HepG2 (cell line): ENCODE data around the gene ERC1. TPM values are rescaled to one million over a fixed set of nuclear protein-coding genes. Genes with fewer than 3 reads are reported as not detected.

Source experiments
- FOXO1 ChIP-seq: sonication (generic); formaldehyde crosslinking; IDR thresholded peaks from 2 replicates; pipeline ENCODE4 v1.4.0; 2020; ENCODE audit warnings: missing genetic modification reagents
- GFI1 ChIP-seq: sonication (generic); formaldehyde crosslinking; IDR thresholded peaks from 2 replicates; pipeline ENCODE4 v1.5.0; 2020; ENCODE audit warnings: missing genetic modification reagents, mild to moderate bottlenecking, borderline replicate concordance
- GTF3A ChIP-seq: sonication (generic); formaldehyde crosslinking; conservative IDR thresholded peaks from 2 replicates; pipeline ENCODE4 v1.4.0; 2020; ENCODE audit warnings: mild to moderate bottlenecking, missing genetic modification reagents
- PHF8 ChIP-seq: sonication (generic); formaldehyde crosslinking; IDR thresholded peaks from 2 replicates; pipeline ENCODE4 v1.5.0; 2020; ENCODE audit warnings: missing genetic modification reagents
- ZEB1 ChIP-seq: IDR thresholded peaks from 2 replicates; pipeline ENCODE4 v1.6.1; 2012; ENCODE audit warnings: mild to moderate bottlenecking, low read depth, inconsistent platforms; ENCODE audit not compliant: insufficient replicate concordance
- ZNF256 ChIP-seq: sonication (generic); formaldehyde crosslinking; conservative IDR thresholded peaks from 2 replicates; pipeline ENCODE4 v1.4.0; 2020; ENCODE audit warnings: missing genetic modification reagents
- ZSCAN9 ChIP-seq: IDR thresholded peaks from 2 replicates; pipeline ENCODE4 v1.6.1; 2016; ENCODE audit warnings: borderline replicate concordance
- polyA plus RNA-seq, 8 experiments: library from polyadenylated mRNA; depleted of rRNA in 3 of 8; stranded (reverse) in 7 of 8; unstranded in 1 of 8; fragments of >200 nt; fragmentation: Illumina TruSeq in 4 of 8; extraction: Trizol in 4 of 8; gene quantifications; 2 replicates each; pipeline versions ENCODE4 v1.2.1 to v1.2.3, GENCODE V29; 2011 to 2016; ENCODE audit warnings: low read depth in 4 of 8, missing spikeins in 1 of 8, mixed read lengths in 1 of 8; ENCODE audit not compliant: insufficient read depth in 1 of 8
- total RNA-seq, 5 experiments: library from RNA; depleted of rRNA; stranded (reverse); fragments of >200 nt; fragmentation: Illumina TruSeq; extraction: Trizol; gene quantifications; 2 replicates each; pipeline ENCODE4 v1.2.3, GENCODE V29; 2016; ENCODE audit warnings: low read depth in 1 of 5
- TF ChIP-seq, protein P1 (sequence below): sonication (generic); formaldehyde crosslinking; IDR thresholded peaks from 2 replicates; pipeline ENCODE4 v1.8.0; 2022; ENCODE audit warnings: missing genetic modification reagents, mild to moderate bottlenecking, inconsistent platforms, borderline replicate concordance
- TF ChIP-seq, protein P2 (sequence below): sonication (generic); formaldehyde crosslinking; IDR thresholded peaks from 2 replicates; pipeline ENCODE4 v1.5.1; 2020; ENCODE audit warnings: missing genetic modification reagents, mild to moderate bottlenecking, borderline replicate concordance
- TF ChIP-seq, protein P3 (sequence below): sonication (generic); formaldehyde crosslinking; IDR thresholded peaks from 2 replicates; pipeline ENCODE4 v1.5.1; 2020; ENCODE audit warnings: mild to moderate bottlenecking, missing genetic modification reagents
- TF ChIP-seq, protein P4 (sequence below), 2 experiments: fragments of 450-650 bp in 1 of 2; sonication (generic) in 1 of 2; formaldehyde crosslinking in 1 of 2; IDR thresholded peaks; 2 replicates each; pipeline versions ENCODE4 v1.6.1 to v1.8.0; 2016 to 2022; ENCODE audit warnings: antibody characterized with exemption in 1 of 2, mild to moderate bottlenecking in 1 of 2, missing genetic modification reagents in 1 of 2

The ERC1 gene
- total and polyA plus RNA-seq, 2 of the 13 experiments (the other 11 are each of a cell fraction or from before 2014, with no cell fraction given) = 6.1 to 12.4 TPM

DNA sequence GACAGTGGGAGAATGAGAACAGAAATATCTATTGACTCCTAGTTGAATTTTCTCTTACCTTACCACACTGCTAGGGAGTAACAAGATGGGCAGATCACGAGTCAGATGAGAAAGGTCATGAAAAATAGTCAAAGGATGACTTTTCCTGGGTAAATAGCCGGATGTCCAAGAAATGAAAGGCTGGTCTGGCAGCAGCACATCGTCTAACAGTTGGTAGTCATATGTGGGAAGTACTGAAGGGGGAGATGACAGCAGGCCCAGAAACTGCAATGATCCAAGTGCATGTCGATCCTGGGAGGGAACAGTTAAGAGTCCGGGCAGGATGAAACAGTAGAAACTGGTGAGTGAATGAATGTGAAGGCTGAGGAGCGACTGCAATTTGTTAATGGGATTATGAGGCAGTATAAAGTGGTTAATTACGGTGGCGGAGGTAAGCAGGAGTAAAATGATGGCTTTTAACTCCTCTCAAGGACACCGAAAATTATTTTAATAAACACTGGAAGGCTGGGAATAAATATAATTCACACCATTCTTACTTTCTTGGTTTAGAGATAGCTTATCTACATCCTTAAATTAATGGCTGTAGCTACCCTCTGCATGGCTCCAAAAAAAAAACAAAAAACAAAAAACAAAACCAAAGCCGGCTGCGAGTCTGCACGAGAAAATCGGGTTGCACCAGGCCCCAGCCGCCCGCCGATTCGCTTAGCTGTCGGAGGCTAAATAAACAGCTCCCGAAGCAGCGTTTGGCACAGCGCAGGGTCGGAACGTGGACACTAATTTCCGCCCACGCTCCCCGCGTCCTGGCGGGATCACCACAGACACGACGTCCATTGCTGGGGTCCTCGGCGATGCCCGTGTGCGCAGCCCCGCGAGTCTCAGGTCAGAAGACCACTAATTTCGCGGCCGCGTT is 1.0 kb upstream of the ERC1 start (continued):
- 0 out of 2 replicates have a peak, but pooled peaks have one; percentile 10 for TF ChIP-seq ZNF256 (CRISPR knock-in tag)
- TF ChIP-seq, protein P1, sequence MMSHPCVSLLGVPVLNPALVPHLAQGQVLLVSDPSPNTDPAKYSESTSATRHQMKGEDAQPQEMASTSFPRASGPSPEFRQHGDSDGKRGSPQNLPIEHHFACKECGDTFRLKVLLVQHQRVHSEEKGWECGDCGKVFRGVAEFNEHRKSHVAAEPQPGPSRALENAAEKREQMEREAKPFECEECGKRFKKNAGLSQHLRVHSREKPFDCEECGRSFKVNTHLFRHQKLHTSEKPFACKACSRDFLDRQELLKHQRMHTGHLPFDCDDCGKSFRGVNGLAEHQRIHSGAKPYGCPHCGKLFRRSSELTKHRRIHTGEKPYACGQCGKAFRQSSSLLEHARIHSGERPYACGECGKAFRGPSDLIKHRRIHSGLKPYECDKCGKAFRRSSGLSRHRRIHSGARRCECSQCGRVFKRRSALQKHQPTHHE (CRISPR knock-in tag) = peak; percentile 13; the same call in 1 of the 2 replicates
- peak; percentile 54; the same call in 1 of the 2 replicates for TF ChIP-seq GFI1 (CRISPR knock-in tag)
- peak; percentile 17; the same call in 1 of the 2 replicates for TF ChIP-seq FOXO1
- no peak; the same call in 1 of the 2 replicates for TF ChIP-seq ZSCAN9 (CRISPR knock-in tag)
- TF ChIP-seq, protein P2, sequence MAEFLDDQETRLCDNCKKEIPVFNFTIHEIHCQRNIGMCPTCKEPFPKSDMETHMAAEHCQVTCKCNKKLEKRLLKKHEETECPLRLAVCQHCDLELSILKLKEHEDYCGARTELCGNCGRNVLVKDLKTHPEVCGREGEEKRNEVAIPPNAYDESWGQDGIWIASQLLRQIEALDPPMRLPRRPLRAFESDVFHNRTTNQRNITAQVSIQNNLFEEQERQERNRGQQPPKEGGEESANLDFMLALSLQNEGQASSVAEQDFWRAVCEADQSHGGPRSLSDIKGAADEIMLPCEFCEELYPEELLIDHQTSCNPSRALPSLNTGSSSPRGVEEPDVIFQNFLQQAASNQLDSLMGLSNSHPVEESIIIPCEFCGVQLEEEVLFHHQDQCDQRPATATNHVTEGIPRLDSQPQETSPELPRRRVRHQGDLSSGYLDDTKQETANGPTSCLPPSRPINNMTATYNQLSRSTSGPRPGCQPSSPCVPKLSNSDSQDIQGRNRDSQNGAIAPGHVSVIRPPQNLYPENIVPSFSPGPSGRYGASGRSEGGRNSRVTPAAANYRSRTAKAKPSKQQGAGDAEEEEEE = peak; percentile 87; the same call in 1 of the 2 replicates
- peak; percentile 12 for TF ChIP-seq ZEB1
- TF ChIP-seq PHF8 = peak; percentile 84
- 0 out of 2 replicates have a peak, but pooled peaks have one; percentile 16 for TF ChIP-seq GTF3A (CRISPR knock-in tag)
- TF ChIP-seq, protein P3, sequence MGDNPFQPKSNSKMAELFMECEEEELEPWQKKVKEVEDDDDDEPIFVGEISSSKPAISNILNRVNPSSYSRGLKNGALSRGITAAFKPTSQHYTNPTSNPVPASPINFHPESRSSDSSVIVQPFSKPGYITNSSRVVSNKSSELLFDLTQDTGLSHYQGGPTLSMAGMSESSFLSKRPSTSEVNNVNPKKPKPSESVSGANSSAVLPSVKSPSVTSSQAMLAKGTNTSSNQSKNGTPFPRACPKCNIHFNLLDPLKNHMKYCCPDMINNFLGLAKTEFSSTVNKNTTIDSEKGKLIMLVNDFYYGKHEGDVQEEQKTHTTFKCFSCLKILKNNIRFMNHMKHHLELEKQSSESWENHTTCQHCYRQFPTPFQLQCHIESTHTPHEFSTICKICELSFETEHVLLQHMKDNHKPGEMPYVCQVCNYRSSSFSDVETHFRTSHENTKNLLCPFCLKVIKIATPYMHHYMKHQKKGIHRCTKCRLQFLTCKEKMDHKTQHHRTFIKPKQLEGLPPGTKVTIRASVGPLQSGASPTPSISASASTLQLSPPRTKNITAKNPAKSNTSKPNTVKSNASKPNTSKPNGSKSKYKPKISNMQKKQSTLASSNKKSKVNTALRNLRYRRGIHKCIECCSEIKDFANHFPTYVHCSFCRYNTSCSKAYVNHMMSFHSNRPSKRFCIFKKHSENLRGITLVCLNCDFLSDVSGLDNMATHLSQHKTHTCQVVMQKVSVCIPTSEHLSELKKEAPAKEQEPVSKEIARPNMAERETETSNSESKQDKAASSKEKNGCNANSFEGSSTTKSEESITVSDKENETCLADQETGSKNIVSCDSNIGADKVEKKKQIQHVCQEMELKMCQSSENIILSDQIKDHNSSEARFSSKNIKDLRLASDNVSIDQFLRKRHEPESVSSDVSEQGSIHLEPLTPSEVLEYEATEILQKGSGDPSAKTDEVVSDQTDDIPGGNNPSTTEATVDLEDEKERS (CRISPR knock-in tag) = 0 out of 2 replicates have a peak, but pooled peaks have one; percentile 72
- TF ChIP-seq, protein P4, sequence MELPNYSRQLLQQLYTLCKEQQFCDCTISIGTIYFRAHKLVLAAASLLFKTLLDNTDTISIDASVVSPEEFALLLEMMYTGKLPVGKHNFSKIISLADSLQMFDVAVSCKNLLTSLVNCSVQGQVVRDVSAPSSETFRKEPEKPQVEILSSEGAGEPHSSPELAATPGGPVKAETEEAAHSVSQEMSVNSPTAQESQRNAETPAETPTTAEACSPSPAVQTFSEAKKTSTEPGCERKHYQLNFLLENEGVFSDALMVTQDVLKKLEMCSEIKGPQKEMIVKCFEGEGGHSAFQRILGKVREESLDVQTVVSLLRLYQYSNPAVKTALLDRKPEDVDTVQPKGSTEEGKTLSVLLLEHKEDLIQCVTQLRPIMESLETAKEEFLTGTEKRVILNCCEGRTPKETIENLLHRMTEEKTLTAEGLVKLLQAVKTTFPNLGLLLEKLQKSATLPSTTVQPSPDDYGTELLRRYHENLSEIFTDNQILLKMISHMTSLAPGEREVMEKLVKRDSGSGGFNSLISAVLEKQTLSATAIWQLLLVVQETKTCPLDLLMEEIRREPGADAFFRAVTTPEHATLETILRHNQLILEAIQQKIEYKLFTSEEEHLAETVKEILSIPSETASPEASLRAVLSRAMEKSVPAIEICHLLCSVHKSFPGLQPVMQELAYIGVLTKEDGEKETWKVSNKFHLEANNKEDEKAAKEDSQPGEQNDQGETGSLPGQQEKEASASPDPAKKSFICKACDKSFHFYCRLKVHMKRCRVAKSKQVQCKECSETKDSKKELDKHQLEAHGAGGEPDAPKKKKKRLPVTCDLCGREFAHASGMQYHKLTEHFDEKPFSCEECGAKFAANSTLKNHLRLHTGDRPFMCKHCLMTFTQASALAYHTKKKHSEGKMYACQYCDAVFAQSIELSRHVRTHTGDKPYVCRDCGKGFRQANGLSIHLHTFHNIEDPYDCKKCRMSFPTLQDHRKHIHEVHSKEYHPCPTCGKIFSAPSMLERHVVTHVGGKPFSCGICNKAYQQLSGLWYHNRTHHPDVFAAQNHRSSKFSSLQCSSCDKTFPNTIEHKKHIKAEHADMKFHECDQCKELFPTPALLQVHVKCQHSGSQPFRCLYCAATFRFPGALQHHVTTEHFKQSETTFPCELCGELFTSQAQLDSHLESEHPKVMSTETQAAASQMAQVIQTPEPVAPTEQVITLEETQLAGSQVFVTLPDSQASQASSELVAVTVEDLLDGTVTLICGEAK (IDR thresholded peaks at IDR 0.05) = no peak
- TF ChIP-seq, protein P4 (CRISPR knock-in tag; IDR thresholded peaks at IDR 0.05) = no peak
